ENCODE results near the gene GPR31.

The GPR31 gene

GRCh38 chr6:167127785-167128531 lies 29.8 kb downstream of the GPR31 start:
- no peak for DNase-seq (ENCODE audit: low spot score)
- CTCF ChIA-PET: interaction anchor here (0.6 to 1.0 kb wide), 3 partner anchors 14 to 201 kb away, joined by 3 read pairs; no protein-coding TSS in a partner anchor
- H3K27ac ChIP-seq: no peak overlapping the region
- TF ChIP-seq CTCF (conservative IDR thresholded peaks at IDR 0.05; ENCODE audit: low read depth): no peak
- POLR2A ChIA-PET (ENCODE audit: low non-redundant PET): no interaction called here

- H3K27ac ChIP-seq: no peak overlapping the region
- ChIA-PET POLR2A (ENCODE audit: low non-redundant PET) (no interaction called here), CTCF (interaction anchor here (0.6 kb wide), 1 partner anchor 760 kb away, joined by 5 read pairs; no protein-coding TSS in a partner anchor)
- no peak for DNase-seq (ENCODE audit: low spot score)
- no peak for TF ChIP-seq CTCF (conservative IDR thresholded peaks at IDR 0.05; ENCODE audit: low read depth)
Measured at GRCh38 chr6:167125855-167126349, 31.9 kb downstream of the GPR31 start.

GRCh38 chr6:167125410-167125809 lies 32.4 kb downstream of the GPR31 start:
- DNase-seq (ENCODE audit: low spot score): no peak
- ChIA-PET CTCF (no interaction called here), POLR2A (ENCODE audit: low non-redundant PET) (no interaction called here)
- no peak overlapping the region for H3K27ac ChIP-seq
- no peak for TF ChIP-seq CTCF (conservative IDR thresholded peaks at IDR 0.05; ENCODE audit: low read depth)

GRCh38 chr6:167124753-167125152 lies 33.0 kb downstream of the GPR31 start:
- H3K27ac ChIP-seq: no peak overlapping the region
- no peak for TF ChIP-seq CTCF (conservative IDR thresholded peaks at IDR 0.05; ENCODE audit: low read depth)
- POLR2A ChIA-PET (ENCODE audit: low non-redundant PET): no interaction called here
- no peak for DNase-seq (ENCODE audit: low spot score)
- CTCF ChIA-PET: no interaction called here

- ChIA-PET POLR2A (ENCODE audit: low non-redundant PET) (no interaction called here), CTCF (interaction anchor here (0.9 kb wide), 1 partner anchor 348 kb away, joined by 4 read pairs; no protein-coding TSS in a partner anchor)
- no peak within 1 kb of the TSS for H3K27ac ChIP-seq
- DNase-seq (ENCODE audit: low spot score): no peak
- no peak for TF ChIP-seq CTCF (conservative IDR thresholded peaks at IDR 0.05; ENCODE audit: low read depth)
Measured at GRCh38 chr6:167122827-167123657, 34.7 kb downstream of the GPR31 start, which contains the start of gene CCR6. Gene CCR6 (plus strand): TSS chr6:167123096. CDS start chr6:167136135, 13,039 bp downstream.

- ChIA-PET CTCF (interaction anchor here (1.6 kb wide), 1 partner anchor 77 kb away, joined by 4 read pairs; no protein-coding TSS in a partner anchor), POLR2A (ENCODE audit: low non-redundant PET) (no interaction called here)
- no peak for TF ChIP-seq CTCF (conservative IDR thresholded peaks at IDR 0.05; ENCODE audit: low read depth)
- H3K27ac ChIP-seq: no peak overlapping the region
- DNase-seq (ENCODE audit: low spot score): no peak
Measured at GRCh38 chr6:167122041-167122826, 35.5 kb downstream of the GPR31 start.

Measured in RWPE1 (cell line).